GM10847 (cell line): Measurements from ENCODE around the gene KLHL30.

Source experiments
- POLR2A ChIP-seq: IDR thresholded peaks from 2 replicates; pipeline ENCODE4 v1.6.1; 2011; ENCODE audit not compliant: insufficient read length; ENCODE audit errors: extremely low read depth

Gene KLHL30

DNA sequence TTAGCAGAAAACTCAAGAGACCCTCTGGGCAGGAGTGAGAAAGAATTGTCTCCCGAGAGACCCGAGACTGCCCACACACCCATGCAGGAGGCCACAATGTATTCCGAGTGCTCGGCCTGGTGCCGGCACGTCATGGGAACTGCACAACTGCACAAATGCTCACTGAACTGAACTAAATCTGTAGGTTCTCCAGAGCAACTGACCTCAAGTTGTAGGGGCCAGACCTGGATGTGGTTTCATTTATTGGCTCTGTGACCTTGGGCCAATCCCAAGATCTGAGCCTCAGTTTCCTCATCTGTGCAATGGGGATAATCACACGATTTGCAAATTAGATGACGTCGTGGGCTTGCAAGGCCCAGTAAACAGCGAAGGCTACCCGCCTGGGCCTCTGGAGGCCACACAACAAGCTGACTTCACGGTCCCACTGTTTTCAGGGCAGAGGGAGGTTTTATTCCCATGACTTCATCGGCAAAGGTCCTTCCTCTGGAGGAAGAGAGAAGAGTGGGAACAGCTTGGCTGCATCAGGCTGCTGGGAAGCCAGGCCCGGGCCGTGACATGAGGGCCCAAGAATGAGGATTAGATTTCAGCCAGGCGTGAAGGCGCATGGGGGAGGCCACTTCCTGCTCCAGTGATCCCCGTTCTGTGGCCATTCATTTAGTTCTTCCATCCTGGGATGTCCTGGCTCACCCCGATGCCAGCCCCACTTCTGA is 16.7 kb downstream of the KLHL30 start:
- TF ChIP-seq POLR2A = no peak

DNA sequence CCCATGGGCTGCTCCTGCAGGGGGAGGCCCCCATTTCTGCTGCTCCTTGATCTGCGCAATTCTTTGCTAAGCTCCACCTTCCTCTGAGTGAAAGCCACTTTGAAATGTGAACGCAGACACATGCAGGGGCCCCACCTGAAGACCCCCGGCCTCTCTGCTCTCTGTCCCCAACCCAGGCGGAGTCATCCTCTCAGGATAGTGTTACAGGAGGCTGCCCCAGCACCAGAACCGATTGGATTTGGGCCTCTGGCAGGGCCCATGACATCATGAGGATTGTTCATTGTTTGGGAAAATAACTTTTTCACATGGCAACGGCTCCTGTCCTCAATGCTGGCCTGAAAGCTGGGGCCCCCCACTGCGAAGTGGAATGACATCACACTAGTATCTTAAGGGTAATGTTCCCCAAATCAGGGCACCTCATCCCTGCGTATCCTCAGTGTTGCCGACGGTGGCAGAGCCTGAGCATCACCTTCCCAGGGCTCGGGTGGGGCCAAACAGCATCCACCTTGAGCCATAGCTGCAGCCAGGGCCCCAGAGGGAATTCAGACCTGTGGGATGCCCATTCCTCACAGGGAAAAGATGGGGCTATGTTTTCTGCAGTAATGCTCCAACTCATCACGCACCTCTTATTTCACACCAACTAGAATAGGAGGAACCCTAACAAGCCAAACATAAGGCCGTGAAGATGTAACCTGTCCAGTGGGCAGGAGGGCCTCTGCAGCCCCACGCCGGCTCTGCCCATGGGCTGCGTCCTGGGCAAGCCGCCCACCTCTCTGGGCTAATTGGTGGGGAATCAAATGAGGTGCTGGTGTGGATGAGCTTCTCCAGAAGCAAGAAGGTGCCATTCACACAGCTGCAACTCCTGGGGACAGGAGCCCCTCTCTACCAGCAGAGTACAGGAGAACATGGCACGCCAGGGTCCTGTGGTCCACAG is 17.6 kb downstream of the KLHL30 start:
- TF ChIP-seq POLR2A = no peak

DNA sequence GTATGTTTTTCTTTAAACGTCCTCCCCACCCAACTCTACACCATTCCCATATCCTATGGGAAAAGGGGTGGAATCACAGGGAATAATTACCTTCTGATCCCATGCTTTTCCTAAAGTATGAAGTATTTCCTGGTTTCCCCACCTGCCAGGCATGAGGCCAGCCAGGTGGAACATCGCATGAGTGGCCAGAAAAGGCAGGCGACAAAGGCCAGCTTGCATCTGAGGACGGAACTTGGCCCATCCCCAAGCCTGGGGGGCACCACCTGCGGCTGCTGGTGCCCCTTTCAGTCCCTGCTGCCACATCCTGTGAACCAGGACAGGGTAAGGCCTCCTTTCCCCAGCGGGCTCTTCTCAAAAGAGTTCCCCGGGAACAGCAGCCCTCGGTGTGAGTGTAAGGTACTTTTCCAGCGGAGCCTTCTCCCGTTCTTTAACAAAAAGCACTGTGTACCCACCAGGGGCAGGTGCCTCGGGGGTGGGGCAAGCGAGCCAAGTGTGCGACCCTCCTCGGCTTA is 19.1 kb downstream of the KLHL30 start:
- no peak for TF ChIP-seq POLR2A

DNA sequence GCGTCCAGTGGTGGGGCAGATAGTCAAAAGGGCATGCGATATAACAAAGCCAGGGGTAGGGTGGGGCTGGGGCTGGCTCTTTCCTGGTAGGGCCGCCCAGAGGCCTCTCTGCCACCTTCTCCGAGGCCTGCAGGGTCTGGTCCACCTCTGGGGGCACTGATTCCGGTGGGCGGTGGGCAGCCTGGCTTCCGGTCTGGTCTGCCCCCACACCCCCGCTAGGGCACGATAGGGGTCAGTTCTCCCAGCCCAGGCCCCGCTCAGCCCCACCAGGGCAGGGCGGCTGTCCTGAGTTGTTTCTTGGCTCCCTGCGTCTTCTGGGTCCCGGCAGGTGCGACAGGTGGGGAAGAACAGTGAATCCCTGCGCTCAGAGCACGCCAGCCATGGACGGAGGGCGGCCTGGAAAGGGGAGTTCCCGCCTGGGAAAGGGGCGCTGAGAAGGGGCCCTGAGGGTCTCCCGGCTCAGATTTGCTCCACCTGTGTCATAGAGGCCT is 19.6 kb downstream of the KLHL30 start:
- no peak for TF ChIP-seq POLR2A

DNA sequence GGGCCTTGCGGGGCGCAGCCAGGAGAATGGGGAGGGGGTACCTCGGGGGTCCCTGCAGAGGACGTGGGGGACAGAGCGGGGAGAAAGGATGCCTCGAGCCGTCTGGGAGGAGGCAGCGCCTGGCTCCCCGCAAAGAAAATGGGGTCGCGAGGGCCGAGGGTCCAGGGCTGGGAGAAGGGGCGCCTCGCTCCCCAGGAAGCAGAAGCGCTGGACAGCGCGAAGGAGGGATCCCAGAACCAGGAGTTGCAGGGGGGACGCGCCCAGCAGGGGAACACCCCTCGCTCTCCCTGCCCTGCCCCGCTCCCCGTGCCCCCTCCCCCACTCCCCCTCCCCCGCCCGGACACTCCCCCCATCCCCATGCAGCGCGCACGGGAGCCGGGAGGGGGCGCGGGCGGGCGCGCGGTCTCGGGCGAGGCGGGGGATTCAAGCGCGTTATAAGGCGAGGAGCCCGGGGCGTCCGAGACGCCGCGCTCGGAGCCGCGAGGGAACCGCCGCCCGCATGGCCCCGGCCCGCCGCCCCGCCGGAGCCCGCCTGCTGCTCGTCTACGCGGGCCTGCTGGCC is 20.1 kb downstream of the KLHL30 start, which contains the start of gene ERFE:
Gene ERFE, plus strand, starts transcription at position 462 of the 562 bp plus-strand sequence. Its CDS starts 38 bp downstream, at position 500.
- TF ChIP-seq POLR2A = no peak

DNA sequence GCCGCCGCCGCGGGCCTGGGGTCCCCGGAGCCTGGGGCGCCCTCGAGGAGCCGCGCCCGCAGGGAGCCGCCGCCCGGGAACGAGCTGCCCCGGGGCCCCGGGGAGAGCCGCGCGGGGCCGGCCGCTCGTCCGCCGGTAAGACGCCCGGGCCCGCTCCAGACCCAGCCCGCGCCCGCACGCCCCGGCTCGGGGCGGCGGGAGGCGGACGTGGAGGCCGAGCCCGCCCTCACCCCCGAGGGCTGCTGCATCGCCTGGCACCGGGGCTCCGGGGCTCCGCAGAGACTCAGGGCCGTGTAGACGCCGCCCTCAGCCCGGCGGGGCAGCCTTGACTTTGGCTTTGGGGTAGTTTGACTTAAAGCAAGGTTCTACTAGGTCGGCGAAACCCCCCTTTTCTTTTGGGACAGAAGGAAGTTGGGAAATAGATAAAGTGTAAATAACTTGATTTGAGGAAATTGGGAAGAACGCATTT is 20.6 kb downstream of the KLHL30 start:
- TF ChIP-seq POLR2A = no peak

DNA sequence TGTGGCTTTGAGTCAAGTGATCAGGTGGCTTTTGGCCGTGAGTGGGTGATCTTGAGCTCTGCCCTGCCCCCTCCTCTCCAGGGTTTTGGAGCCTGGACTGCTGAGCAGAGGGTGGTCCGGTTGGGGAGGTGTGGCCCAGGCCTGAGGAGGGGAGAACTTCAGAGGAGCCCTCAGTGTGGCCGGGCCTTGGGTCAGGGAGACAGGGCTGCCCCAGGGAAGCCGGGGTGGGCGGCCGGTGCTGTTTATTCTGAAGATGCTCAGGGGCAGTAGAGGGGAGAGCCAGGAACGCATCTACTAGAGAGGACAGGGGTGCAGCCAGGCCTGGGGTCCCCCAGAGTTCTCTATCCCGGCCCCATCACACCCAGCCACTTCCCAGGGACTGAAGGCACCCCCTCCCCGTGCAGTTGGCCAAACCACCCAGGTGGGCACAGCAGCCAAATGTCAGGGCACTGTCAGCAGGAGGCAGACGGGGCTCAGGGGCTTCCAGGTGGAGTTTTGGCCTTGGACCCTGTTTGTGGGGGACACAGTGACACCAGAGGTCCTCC is 21.3 kb downstream of the KLHL30 start:
- TF ChIP-seq POLR2A = no peak

DNA sequence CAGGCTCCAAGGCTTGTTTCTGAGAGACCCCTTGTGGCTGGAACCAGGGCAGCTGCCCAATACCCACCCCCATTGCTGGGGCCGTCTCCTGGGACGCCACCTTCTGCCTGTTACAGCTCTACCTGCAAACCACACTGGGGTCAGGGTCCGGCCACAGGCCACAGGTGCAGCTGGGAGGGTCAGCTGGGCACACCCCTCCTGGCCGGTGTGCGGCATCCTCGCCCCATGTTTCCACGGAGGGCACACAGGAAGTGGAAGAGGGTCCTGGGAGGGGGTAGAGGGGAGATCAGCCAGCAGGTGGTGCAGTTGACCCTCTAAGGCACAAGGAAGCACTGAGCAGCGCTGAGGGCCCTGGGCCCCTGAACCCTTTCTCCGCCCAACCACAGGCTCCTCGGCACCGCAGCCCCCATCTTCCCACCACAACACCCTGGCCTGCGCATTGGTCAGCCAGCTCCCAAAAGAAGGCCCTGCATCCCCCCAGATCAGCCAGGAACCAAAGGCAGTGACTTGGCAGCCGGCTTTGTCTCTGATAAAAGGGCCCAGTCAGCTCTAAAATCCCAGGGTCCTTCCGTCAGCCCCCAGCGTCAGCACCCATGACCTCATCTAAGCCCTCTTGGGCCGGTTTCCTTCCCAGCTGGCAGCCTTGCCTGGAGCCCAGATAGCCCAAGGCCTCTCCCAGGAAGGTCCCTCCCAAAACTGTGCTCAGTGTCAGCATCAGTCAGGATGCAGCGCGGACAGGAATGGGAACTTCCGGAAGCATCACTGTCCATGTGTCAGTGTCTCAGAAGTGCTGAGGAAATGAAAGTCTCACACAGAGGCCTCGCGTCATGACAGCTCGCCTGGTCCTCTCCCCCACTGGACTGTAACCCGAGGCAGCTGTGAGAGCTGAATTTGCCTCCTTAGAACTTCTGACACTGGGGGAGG is 22.0 kb downstream of the KLHL30 start:
- no peak for TF ChIP-seq POLR2A

DNA sequence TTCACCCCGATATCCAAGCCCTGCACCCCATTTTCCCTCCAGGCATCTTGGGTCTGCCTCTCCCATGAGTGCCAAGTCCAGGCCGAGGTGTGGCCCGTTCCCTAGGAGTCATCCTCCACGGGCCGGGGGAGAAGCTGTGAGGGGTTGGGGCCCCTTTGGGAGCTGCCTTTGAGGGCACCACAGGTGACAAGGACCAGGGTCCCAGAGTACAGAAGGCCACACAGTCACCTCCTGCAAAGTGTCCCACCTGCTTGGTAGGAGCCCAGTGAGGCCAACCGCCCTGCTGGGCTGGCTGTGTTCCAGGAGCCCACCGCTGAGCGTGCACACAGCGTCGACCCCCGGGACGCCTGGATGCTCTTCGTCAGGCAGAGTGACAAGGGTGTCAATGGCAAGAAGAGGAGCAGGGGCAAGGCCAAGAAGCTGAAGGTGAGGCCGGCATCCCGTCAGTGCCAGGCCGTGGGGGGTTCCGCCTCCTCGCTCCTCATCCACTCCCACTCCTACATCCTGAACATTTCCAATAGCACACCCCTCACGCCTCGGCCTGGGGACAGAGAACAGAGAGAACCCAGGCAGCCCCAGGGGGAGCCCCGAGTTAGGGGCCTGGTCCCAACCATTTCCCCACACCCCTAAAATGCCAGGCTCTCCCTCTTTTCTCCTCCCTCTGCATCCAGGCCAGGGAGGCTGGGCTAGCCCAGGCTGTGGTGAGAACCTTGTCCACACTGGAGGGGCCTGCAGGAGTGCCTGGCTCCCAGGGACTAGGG is 23.0 kb downstream of the KLHL30 start:
- no peak for TF ChIP-seq POLR2A

DNA sequence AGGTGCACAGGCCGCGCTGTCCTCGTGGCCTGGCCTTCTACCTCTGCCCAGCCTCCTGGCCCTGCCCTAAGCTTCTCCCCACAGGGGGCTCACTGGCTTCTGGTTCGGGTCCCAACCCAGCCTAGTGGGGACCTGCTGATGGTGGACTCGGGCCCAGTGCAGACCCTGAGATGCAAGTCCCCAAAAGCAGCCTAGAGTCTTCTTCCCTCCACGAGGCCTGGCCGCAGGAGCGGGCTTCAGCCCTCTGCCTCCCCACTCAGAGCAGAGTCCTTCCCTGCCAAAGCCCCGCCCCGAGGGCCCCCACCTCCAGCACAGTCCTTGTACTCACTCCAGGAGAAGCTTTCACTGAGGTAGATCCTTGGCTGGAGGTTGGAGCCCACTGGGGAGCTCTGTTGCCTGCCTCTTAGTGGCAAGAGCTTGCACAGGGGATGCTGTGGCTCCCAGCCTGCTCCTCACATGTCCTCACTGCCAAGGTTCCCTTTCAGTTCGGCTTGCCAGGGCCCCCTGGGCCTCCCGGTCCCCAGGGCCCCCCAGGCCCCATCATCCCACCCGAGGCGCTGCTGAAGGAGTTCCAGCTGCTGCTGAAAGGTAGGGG is 23.9 kb downstream of the KLHL30 start:
- no peak for TF ChIP-seq POLR2A

DNA sequence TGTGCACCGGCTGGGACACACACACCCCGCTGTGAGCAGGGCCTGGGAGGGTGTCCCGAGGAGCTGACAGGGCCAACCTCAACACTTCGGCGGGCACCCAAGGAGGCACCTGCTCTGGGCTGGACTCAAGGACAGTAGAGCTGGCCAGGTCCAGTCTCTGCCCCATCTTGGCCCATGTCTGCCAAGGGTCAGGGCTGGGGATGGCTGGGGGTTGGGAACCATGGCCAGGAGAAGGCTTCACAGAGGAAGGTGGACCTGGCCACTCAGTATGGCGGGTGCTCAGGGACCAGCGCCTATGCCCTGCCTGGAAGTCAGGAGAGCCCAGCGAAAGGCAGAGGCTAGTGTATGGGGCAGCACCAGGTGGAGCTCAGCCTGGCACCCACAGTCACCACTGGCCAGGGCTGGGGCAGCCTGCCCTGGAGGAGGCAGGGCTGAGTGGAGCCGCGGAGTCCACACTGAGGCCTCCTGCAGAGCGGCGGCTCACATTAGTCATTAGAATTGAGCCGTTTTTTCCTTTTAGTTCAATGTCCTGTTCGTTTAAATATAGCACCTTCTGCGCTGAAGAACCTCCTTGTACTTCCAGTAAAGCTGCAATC is 24.5 kb downstream of the KLHL30 start:
- TF ChIP-seq POLR2A = no peak

DNA sequence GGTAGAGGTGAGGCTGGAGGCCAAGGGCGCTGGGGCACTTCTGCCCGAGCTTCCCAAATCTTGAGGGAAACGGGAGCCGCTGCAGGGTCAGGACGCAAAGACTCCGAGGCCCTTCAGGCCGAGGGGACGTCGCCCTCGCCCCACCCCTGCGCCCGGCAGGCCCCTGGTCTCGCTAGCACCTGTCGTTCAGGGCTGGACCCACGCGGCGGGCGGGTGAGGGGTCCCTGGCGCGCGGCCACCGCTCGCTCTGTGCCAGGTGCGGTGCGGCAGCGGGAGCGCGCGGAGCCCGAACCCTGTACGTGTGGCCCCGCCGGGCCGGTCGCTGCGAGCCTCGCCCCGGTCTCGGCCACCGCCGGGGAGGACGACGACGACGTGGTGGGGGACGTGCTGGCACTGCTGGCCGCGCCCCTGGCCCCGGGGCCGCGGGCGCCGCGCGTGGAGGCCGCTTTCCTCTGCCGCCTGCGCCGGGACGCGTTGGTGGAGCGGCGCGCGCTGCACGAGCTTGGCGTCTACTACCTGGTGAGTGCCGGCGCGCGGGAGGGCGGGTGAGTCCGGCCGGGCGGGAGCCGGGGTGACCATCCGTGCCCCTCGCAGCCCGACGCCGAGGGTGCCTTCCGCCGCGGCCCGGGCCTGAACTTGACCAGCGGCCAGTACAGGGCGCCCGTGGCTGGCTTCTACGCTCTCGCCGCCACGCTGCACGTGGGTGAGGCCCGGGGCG is 25.2 kb downstream of the KLHL30 start:
- no peak for TF ChIP-seq POLR2A

DNA sequence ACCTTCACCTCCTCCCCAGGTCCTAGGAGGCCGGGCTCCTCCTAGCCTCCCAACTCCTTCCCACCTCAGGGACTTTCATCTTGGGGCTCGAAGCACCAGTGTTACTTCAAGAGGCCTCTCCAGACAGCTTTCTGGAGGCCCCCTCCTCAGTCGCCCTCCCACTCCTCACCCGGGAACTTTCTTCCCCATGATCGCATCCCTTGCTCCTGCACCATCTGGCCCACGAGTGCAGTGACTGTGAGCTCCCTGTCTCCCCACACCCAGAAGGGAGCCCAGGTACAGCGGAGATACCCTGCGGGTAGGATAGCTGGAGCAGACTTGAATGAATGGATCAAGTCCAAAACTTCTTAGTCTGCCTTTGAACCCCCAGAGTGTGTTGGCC is 26.4 kb downstream of the KLHL30 start:
- TF ChIP-seq POLR2A = no peak
